BJ (cell line): ENCODE data around the gene RAB2B. TPM values are rescaled to one million over a fixed set of nuclear protein-coding genes. Genes with fewer than 3 reads are reported as not detected.

Experiments
- CTCF ChIA-PET: fragments of 350-600 bp; formaldehyde crosslinking; extraction: SDS; loops from one replicate; lab custom pipeline; 2021; ENCODE audit warnings: antibody characterized with exemption, inconsistent platforms; lab: Yijun Ruan, JAX
- POLR2A ChIA-PET: fragments of 300-600 bp; sonication (Branson Sonifier 250); formaldehyde crosslinking; extraction: SDS; loops from one replicate; lab custom pipeline; 2021; ENCODE audit warnings: antibody characterized with exemption; lab: Charles Lee
- DNase-seq: peaks from one replicate; pipeline ENCODE4 v3.0.0-alpha.2; 2011; ENCODE audit warnings: low read depth
- H3K27me3 ChIP-seq: 2 replicates; pipeline ENCODE4 v1.6.0; 2011; ENCODE audit warnings: low read length; ENCODE audit not compliant: control insufficient read depth, insufficient read depth
- H3K36me3 ChIP-seq: 2 replicates; pipeline ENCODE4 v1.5.1; 2011; ENCODE audit warnings: low read length; ENCODE audit not compliant: control insufficient read depth, insufficient read depth
- H3K4me3 ChIP-seq: 2 replicates; pipeline ENCODE4 v1.5.1; 2011; ENCODE audit warnings: low read depth, mild to moderate bottlenecking, control low read depth, low read length
- polyA plus RNA-seq: library from polyadenylated mRNA; depleted of rRNA; stranded (reverse); fragments of >200 nt; gene quantifications from 2 replicates; pipeline ENCODE4 v1.2.3, GENCODE V29; 2011
- TF ChIP-seq, protein P1 (sequence below): IDR thresholded peaks from 2 replicates; pipeline ENCODE4 v1.5.1; 2011; ENCODE audit warnings: low read depth, mild to moderate bottlenecking, control low read depth, inconsistent platforms, low read length, moderate library complexity; ENCODE audit not compliant: insufficient read depth

Gene RAB2B
- polyA plus RNA-seq, 1 experiment, result 20.3 TPM

DNA sequence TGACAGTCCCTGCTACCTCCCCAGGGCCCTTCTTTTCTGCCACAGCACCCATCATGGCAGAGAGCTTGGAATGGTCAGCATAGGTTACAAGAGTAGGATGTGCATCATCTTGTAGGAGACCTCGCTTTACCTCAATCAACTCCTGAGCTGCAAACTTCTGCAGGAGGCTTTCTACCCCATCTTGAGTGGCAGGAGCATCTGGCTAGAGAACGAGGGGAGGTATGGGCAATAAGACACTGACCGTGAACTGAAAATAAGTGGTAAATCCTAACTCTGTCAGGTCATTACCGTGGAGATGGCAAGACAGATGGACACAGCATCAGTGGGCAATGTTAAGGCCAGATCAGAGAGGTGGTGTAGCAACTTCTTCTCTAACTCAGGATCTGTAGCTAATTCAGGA, 26.6 kb upstream of the RAB2B start:
- no peak for DNase-seq
- peaks cover 16% of the 10 kb centered on the region for H3K36me3 ChIP-seq
- no peaks in the 10 kb centered on the region for H3K27me3 ChIP-seq
- TF ChIP-seq, protein P1, sequence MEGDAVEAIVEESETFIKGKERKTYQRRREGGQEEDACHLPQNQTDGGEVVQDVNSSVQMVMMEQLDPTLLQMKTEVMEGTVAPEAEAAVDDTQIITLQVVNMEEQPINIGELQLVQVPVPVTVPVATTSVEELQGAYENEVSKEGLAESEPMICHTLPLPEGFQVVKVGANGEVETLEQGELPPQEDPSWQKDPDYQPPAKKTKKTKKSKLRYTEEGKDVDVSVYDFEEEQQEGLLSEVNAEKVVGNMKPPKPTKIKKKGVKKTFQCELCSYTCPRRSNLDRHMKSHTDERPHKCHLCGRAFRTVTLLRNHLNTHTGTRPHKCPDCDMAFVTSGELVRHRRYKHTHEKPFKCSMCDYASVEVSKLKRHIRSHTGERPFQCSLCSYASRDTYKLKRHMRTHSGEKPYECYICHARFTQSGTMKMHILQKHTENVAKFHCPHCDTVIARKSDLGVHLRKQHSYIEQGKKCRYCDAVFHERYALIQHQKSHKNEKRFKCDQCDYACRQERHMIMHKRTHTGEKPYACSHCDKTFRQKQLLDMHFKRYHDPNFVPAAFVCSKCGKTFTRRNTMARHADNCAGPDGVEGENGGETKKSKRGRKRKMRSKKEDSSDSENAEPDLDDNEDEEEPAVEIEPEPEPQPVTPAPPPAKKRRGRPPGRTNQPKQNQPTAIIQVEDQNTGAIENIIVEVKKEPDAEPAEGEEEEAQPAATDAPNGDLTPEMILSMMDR, result no peak
- H3K4me3 ChIP-seq, result no peak overlapping the region
- POLR2A ChIA-PET, result no interaction called here
- CTCF ChIA-PET, result no interaction called here

DNA sequence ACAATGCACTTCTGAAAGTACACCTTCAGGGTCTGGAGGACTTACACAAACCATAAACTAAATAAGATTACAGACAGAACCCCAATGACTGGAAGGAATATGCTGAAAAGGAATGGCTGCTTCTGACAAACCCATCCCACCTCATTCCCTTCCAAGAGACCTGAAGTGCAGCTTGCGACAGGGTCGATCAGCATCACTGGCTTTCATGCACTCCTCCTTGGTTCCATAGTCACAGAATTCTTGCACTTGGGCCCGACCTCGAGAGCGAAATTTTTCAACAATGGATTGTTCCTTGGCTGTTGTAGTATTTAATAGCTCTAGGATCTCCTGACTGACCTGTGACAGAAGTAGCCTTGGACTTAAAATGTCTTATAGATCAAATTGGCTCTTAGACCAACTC, 24.8 kb upstream of the RAB2B start:
- Histone ChIP-seq H3K4me3 (no peak overlapping the region), H3K27me3 (no peaks in the 10 kb centered on the region), H3K36me3 (peaks cover 16% of the 10 kb centered on the region)
- CTCF ChIA-PET, result interaction anchor here (0.5 to 1.9 kb wide), 3 partner anchors 24 to 55 kb away, joined by 3 to 5 read pairs (median 3); partner anchors contain the start of genes CHD8 and TOX4
- DNase-seq, result no peak
- POLR2A ChIA-PET, result no interaction called here
- TF ChIP-seq, protein P1, result no peak

DNA sequence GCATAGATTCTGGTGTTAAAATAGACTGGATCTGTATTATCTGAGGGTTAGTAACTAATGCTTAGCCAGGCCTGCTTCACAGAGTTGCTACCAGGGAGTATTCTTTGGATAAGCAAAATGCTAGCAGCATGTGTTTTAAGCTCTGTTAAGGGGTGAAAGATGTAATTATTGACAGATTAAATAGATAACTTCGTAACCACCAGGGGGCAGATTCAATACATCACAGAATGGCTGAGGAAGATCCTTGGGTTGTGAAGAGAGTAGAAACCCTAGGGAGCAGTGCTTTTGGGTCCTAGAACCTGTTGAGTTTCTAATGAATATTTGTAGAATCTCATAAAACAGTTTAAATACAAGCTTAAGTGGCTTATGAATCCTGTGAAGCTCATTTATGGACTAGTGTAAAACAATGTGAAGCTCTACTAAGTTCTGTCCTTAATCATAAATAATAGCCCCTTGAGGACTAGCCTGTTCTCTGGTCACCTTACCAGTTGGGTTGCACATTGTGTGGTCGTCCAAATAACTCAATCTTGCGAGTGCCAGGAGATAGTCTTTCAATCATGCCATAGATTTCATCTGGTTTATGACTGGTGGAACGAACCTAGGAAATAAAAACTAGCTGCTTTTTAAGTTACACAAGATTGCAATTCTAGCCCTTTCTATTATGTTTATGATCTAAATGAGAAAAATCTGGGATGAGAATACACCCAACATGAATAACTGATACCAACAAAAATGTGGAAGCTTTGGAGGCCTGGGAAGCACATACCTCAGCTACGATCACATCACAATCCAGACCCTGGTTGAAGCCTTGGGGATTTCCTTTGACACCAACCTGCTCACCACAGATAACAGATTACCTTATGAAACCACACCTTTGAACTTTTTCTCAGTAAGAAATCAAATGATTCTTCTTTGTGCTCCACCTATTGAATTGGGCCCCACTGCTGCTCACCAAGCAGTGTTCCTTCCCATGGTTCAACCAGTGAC, 22.1 kb upstream of the RAB2B start:
- POLR2A ChIA-PET, result interaction anchor here (0.6 kb wide), 1 partner anchor 15 kb away, joined by 3 read pairs; no protein-coding TSS in a partner anchor
- Histone ChIP-seq H3K4me3 (no peak overlapping the region), H3K27me3 (no peaks in the 10 kb centered on the region), H3K36me3 (peaks cover 25% of the 10 kb centered on the region)
- CTCF ChIA-PET, result interaction anchor here (0.6 to 3.1 kb wide), 16 partner anchors 9 to 85 kb away, joined by 3 to 22 read pairs (median 4); partner anchors contain the start of genes CHD8, METTL3, RAB2B and SALL2
- TF ChIP-seq, protein P1, result peak; percentile 50
- no peak for DNase-seq

DNA sequence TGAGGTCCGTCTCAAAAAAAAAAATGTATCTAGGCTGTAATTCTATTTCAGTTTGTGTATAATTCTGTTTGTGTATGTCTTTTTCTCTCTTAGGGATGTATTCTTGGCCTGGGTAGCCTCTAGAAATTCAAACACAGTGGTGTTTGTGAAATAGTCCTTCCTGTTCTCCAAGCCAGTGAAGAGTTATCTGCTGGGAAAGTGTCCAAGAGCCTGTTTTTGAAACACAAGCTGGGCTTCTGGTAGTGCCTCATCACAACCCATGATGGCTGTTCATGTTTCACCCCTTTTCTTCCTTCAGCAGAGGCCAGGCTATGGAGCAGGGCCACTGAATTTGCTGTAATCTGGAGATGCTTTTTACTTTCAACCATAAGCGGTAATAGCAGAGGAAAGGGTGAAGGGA, 19.7 kb upstream of the RAB2B start:
- POLR2A ChIA-PET, result no interaction called here
- Histone ChIP-seq H3K27me3 (no peaks in the 10 kb centered on the region), H3K4me3 (no peak overlapping the region), H3K36me3 (peaks cover 24% of the 10 kb centered on the region)
- CTCF ChIA-PET, result interaction anchor here (0.7 to 0.9 kb wide), 2 partner anchors 20 to 60 kb away, joined by 3 to 5 read pairs; no protein-coding TSS in a partner anchor
- no peak for DNase-seq
- TF ChIP-seq, protein P1, result no peak
